M059J (cell line): Measurements from ENCODE around the gene TPK1. TPM values are rescaled to one million over a fixed set of nuclear protein-coding genes. Genes with fewer than 3 reads are reported as not detected.
"Not testable (repeated sequence)": the region's sequence is repeated elsewhere in the genome, so short reads cannot be mapped to it uniquely, and the experiment has no call there.

ENCODE experiments used
- DNase-seq: peaks from one replicate; pipeline ENCODE4 v3.0.0-alpha.2; 2012; ENCODE audit warnings: low read depth
- total RNA-seq: library from RNA; depleted of rRNA; stranded (reverse); fragments of >200 nt; shearing (Covaris generic); gene quantifications from 2 replicates; pipeline ENCODE4 v1.2.3, GENCODE V29; 2014

Gene TPK1
- total RNA-seq, 1 experiment from 2014 or later: 1.7 TPM

- DNase-seq: no peak
Observed at GRCh38 chr7:144474800-144475615, 360.8 kb downstream of the TPK1 start.

- DNase-seq: no peak
Observed at GRCh38 chr7:144474363-144474762, 361.5 kb downstream of the TPK1 start.

GRCh38 chr7:144473908-144474307 is 361.9 kb downstream of the TPK1 start:
- no peak for DNase-seq

- DNase-seq: no peak
Observed at GRCh38 chr7:144470078-144470477, 365.8 kb downstream of the TPK1 start.

- peak; percentile 1 for DNase-seq
Observed at GRCh38 chr7:144468990-144469732, 366.7 kb downstream of the TPK1 start.

GRCh38 chr7:144459635-144460034 is 376.2 kb downstream of the TPK1 start:
- DNase-seq: no peak

GRCh38 chr7:144455040-144455404 is 380.8 kb downstream of the TPK1 start:
- DNase-seq: no peak

GRCh38 chr7:144454256-144455039 is 381.4 kb downstream of the TPK1 start:
- DNase-seq: no peak

- DNase-seq: no peak
Observed at GRCh38 chr7:144452064-144452463, 383.8 kb downstream of the TPK1 start.

GRCh38 chr7:144445590-144445989 is 390.3 kb downstream of the TPK1 start:
- no peak for DNase-seq

GRCh38 chr7:144439717-144440205 is 396.1 kb downstream of the TPK1 start:
- DNase-seq: no peak

GRCh38 chr7:144438759-144439158 is 397.1 kb downstream of the TPK1 start:
- DNase-seq: no peak

GRCh38 chr7:144437370-144438191 is 398.3 kb downstream of the TPK1 start:
- peak; percentile 65 for DNase-seq

- no peak for DNase-seq
Observed at GRCh38 chr7:144436500-144436899, 399.4 kb downstream of the TPK1 start.

- DNase-seq: no peak
Observed at GRCh38 chr7:144428431-144428830, 407.4 kb downstream of the TPK1 start.

GRCh38 chr7:144427539-144427938 is 408.3 kb downstream of the TPK1 start:
- DNase-seq: not testable (repeated sequence)

GRCh38 chr7:144418931-144419330 is 416.9 kb downstream of the TPK1 start:
- DNase-seq: not testable (repeated sequence)

GRCh38 chr7:144416341-144416740 is 419.5 kb downstream of the TPK1 start:
- DNase-seq: no peak

- no peak for DNase-seq
Observed at GRCh38 chr7:144415858-144416257, 420.0 kb downstream of the TPK1 start.

GRCh38 chr7:144414815-144415214 is 421.0 kb downstream of the TPK1 start:
- DNase-seq: no peak

GRCh38 chr7:144410441-144410840 is 425.4 kb downstream of the TPK1 start:
- no peak for DNase-seq
